SK-N-SH (cell line): ENCODE results near the gene GALNT16.

Source experiments
- MXI1 ChIP-seq: IDR thresholded peaks from 2 replicates; pipeline ENCODE4 v1.6.1; 2012; ENCODE audit warnings: mild to moderate bottlenecking, low read depth, low read length, improper control_type of control experiment
- RFX5 ChIP-seq: IDR thresholded peaks from 2 replicates; pipeline ENCODE4 v1.6.1; 2012; ENCODE audit warnings: mild to moderate bottlenecking, improper control_type of control experiment, low read length
- YY1 ChIP-seq: IDR thresholded peaks from 2 replicates; pipeline ENCODE4 v1.4.0; 2012; ENCODE audit warnings: low read depth, mild to moderate bottlenecking
- TF ChIP-seq, protein P1 (sequence below): fragments of 200-600 bp; sonication (generic); IDR thresholded peaks from 2 replicates; pipeline ENCODE4 v1.6.1; 2017; ENCODE audit warnings: antibody characterized with exemption, mild to moderate bottlenecking, moderate library complexity

DNA sequence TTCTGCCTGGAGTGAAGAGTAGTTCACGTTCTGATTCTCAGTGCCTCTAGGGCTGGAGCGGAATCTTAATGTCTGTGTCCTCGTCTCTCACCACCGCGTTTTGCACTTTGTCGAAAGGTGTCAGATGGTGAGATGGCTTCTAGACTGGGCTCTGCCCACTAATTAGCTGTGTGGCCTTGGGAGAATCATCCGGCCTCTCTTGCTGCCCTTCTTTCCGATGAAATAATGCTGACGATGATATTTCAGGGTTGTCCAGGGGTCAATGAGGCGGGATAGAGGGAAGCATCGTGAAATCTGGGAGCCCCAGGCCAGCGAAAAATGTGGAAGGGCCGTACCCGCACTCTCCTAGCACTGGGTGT, 811 bp upstream of the GALNT16 start:
- no peak for TF ChIP-seq MXI1
- no peak for TF ChIP-seq YY1
- TF ChIP-seq, protein P1, sequence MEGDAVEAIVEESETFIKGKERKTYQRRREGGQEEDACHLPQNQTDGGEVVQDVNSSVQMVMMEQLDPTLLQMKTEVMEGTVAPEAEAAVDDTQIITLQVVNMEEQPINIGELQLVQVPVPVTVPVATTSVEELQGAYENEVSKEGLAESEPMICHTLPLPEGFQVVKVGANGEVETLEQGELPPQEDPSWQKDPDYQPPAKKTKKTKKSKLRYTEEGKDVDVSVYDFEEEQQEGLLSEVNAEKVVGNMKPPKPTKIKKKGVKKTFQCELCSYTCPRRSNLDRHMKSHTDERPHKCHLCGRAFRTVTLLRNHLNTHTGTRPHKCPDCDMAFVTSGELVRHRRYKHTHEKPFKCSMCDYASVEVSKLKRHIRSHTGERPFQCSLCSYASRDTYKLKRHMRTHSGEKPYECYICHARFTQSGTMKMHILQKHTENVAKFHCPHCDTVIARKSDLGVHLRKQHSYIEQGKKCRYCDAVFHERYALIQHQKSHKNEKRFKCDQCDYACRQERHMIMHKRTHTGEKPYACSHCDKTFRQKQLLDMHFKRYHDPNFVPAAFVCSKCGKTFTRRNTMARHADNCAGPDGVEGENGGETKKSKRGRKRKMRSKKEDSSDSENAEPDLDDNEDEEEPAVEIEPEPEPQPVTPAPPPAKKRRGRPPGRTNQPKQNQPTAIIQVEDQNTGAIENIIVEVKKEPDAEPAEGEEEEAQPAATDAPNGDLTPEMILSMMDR, result no peak
- no peak for TF ChIP-seq RFX5
